ENCODE results near the gene GPALPP1. TPM values are rescaled to one million over a fixed set of nuclear protein-coding genes. Genes with fewer than 3 reads are reported as not detected.

The GPALPP1 gene
- polyA plus RNA-seq, 2 of the 4 experiments (the other 2 are of a cell fraction): 13.4 to 21.0 TPM

DNA sequence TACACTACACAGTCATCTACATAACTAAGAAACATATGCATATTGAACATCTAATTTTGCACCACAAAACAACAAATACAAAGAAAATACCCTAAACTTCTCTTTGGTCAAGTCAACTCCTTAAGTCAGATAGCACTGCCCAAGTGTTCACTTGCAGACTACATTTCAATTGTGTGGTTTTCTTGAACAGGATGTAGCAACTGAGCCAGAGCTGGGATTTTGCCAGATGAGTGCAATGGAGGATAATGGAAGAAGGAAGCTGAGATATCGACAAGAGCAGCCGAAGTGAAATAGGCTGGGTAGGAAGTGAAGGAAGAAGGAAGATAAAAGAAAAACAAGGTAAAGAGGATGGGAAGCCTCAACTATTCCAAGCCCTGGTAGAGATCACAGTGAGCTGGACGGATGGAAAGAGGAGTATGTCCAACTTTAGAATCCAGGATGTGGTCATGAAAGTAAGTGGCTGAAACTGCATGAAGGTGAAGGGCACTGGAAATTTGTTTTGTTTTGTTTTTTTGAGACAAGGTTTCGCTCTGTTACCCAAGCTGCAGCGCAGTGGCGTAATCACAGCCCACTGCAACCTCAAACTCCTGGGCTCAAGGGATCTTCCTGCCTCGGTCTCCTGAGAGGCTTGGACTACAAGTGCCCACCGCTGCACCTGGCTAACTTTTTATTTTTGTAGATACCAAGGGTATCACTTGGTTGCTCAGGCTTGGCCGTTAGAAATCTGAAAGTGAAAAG, 15.1 kb upstream of the GPALPP1 start:
- no peak for ATAC-seq
- no peak for DNase-seq (ENCODE audit: low read depth in 1 of 2, low spot score in 1 of 2)
- H3K4me3 ChIP-seq: no peak overlapping the region
- ChIA-PET POLR2A (interaction anchor here (0.8 kb wide), 1 partner anchor 1095 kb away, joined by 4 read pairs; the partner anchor contains the start of genes CCDC122 and LACC1), CTCF (interaction anchor here (0.8 to 1.9 kb wide), 7 partner anchors 10 to 491 kb away, joined by 3 to 7 read pairs (median 4); no protein-coding TSS in a partner anchor)
- no peaks in the 10 kb centered on the region for H3K9me3 ChIP-seq
- H3K4me2 ChIP-seq: no peak overlapping the region
- no peak overlapping the region for H3K27ac ChIP-seq
- TF ChIP-seq, protein P1, sequence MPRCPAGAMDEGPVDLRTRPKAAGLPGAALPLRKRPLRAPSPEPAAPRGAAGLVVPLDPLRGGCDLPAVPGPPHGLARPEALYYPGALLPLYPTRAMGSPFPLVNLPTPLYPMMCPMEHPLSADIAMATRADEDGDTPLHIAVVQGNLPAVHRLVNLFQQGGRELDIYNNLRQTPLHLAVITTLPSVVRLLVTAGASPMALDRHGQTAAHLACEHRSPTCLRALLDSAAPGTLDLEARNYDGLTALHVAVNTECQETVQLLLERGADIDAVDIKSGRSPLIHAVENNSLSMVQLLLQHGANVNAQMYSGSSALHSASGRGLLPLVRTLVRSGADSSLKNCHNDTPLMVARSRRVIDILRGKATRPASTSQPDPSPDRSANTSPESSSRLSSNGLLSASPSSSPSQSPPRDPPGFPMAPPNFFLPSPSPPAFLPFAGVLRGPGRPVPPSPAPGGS (IDR thresholded peaks at IDR 0.05): no peak
- no peak for TF ChIP-seq ESRRA (IDR thresholded peaks at IDR 0.05; ENCODE audit: borderline replicate concordance, low read length)
- no peak for TF ChIP-seq NPAS2 (CRISPR knock-in tag; IDR thresholded peaks at IDR 0.05; ENCODE audit: borderline replicate concordance)
- no peak for TF ChIP-seq PHF8 (IDR thresholded peaks at IDR 0.05; ENCODE audit: borderline replicate concordance, low read depth)
- no peak for TF ChIP-seq EHF (CRISPR knock-in tag; IDR thresholded peaks at IDR 0.05)
- no peak for TF ChIP-seq ZSCAN20 (CRISPR knock-in tag; IDR thresholded peaks at IDR 0.05)
- TF ChIP-seq POLR2A (IDR thresholded peaks at IDR 0.05; ENCODE audit: low read length): no peak
- no peak for TF ChIP-seq BHLHE40 (IDR thresholded peaks at IDR 0.05; ENCODE audit: low read depth, low read length)
- TF ChIP-seq, protein P2, sequence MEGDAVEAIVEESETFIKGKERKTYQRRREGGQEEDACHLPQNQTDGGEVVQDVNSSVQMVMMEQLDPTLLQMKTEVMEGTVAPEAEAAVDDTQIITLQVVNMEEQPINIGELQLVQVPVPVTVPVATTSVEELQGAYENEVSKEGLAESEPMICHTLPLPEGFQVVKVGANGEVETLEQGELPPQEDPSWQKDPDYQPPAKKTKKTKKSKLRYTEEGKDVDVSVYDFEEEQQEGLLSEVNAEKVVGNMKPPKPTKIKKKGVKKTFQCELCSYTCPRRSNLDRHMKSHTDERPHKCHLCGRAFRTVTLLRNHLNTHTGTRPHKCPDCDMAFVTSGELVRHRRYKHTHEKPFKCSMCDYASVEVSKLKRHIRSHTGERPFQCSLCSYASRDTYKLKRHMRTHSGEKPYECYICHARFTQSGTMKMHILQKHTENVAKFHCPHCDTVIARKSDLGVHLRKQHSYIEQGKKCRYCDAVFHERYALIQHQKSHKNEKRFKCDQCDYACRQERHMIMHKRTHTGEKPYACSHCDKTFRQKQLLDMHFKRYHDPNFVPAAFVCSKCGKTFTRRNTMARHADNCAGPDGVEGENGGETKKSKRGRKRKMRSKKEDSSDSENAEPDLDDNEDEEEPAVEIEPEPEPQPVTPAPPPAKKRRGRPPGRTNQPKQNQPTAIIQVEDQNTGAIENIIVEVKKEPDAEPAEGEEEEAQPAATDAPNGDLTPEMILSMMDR (IDR thresholded peaks at IDR 0.05): no peak
- TF ChIP-seq, protein P3, sequence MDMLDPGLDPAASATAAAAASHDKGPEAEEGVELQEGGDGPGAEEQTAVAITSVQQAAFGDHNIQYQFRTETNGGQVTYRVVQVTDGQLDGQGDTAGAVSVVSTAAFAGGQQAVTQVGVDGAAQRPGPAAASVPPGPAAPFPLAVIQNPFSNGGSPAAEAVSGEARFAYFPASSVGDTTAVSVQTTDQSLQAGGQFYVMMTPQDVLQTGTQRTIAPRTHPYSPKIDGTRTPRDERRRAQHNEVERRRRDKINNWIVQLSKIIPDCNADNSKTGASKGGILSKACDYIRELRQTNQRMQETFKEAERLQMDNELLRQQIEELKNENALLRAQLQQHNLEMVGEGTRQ (IDR thresholded peaks at IDR 0.05): no peak
- no peak for TF ChIP-seq KDM1A (IDR thresholded peaks at IDR 0.05; ENCODE audit: low read depth)
- no peak for TF ChIP-seq FOSL2 (IDR thresholded peaks at IDR 0.05)
- TF ChIP-seq FOSL2 (CRISPR knock-in tag; IDR thresholded peaks at IDR 0.05): no peak
- TF ChIP-seq KDM5A (IDR thresholded peaks at IDR 0.05): no peak
- no peak for TF ChIP-seq HEYL (CRISPR knock-in tag; IDR thresholded peaks at IDR 0.05)
- no peak for TF ChIP-seq RARB (CRISPR knock-in tag; IDR thresholded peaks at IDR 0.05)
- WGBS (ENCODE audit: missing lambda C conversion rate): 88% methylated on average over 9 of the region's 9 CpGs
- H3K4me1 ChIP-seq: peaks cover 13% of the 10 kb centered on the region
- FAIRE-seq: no peak

DNA sequence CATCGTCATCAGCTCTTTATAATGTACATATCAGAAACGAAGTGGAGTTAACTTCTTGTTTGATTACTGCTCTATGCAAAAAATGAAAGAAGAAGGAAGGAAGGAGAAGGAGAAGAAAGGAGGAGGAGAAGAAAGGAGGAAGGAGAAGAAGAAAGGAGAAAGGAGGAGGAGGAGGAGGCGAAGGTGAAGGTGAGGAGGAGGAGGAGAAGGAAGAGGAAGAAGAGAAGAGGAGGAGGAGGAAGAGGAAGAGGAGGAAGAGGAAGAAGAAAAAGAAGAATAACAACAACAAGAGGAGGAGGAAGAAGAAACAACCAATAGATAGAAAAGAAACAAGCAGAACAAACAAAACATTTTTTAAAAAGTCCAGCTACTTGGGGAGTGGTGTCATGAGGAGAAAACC, 13.1 kb upstream of the GPALPP1 start:
- CTCF ChIA-PET: no interaction called here
- FAIRE-seq (no peak), DNase-seq (ENCODE audit: low read depth in 1 of 2, low spot score in 1 of 2) (no peak), ATAC-seq (no peak)
- TF ChIP-seq, protein P4, sequence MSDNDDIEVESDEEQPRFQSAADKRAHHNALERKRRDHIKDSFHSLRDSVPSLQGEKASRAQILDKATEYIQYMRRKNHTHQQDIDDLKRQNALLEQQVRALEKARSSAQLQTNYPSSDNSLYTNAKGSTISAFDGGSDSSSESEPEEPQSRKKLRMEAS (IDR thresholded peaks at IDR 0.05): no peak
- no peak for TF ChIP-seq MAZ (IDR thresholded peaks at IDR 0.05; ENCODE audit: borderline replicate concordance, low read depth, low read length)
- TF ChIP-seq RCOR1 (IDR thresholded peaks at IDR 0.05; ENCODE audit: low read depth, low read length): no peak
- TF ChIP-seq KDM5A (IDR thresholded peaks at IDR 0.05): no peak
- no peak for TF ChIP-seq FOXS1 (CRISPR knock-in tag; IDR thresholded peaks at IDR 0.05)
- no peak for TF ChIP-seq HOXA7 (CRISPR knock-in tag; IDR thresholded peaks at IDR 0.05)
- no peak for TF ChIP-seq RNF2 (IDR thresholded peaks at IDR 0.05; ENCODE audit: borderline replicate concordance, low read depth)
- TF ChIP-seq SREBF2 (IDR thresholded peaks at IDR 0.05): no peak
- TF ChIP-seq, protein P5, sequence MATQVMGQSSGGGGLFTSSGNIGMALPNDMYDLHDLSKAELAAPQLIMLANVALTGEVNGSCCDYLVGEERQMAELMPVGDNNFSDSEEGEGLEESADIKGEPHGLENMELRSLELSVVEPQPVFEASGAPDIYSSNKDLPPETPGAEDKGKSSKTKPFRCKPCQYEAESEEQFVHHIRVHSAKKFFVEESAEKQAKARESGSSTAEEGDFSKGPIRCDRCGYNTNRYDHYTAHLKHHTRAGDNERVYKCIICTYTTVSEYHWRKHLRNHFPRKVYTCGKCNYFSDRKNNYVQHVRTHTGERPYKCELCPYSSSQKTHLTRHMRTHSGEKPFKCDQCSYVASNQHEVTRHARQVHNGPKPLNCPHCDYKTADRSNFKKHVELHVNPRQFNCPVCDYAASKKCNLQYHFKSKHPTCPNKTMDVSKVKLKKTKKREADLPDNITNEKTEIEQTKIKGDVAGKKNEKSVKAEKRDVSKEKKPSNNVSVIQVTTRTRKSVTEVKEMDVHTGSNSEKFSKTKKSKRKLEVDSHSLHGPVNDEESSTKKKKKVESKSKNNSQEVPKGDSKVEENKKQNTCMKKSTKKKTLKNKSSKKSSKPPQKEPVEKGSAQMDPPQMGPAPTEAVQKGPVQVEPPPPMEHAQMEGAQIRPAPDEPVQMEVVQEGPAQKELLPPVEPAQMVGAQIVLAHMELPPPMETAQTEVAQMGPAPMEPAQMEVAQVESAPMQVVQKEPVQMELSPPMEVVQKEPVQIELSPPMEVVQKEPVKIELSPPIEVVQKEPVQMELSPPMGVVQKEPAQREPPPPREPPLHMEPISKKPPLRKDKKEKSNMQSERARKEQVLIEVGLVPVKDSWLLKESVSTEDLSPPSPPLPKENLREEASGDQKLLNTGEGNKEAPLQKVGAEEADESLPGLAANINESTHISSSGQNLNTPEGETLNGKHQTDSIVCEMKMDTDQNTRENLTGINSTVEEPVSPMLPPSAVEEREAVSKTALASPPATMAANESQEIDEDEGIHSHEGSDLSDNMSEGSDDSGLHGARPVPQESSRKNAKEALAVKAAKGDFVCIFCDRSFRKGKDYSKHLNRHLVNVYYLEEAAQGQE (IDR thresholded peaks at IDR 0.05): no peak
- no peak for TF ChIP-seq HOXB13 (CRISPR knock-in tag; IDR thresholded peaks at IDR 0.05; ENCODE audit: low read depth)
- no peak for TF ChIP-seq RFX5 (IDR thresholded peaks at IDR 0.05)
- TF ChIP-seq, protein P6, sequence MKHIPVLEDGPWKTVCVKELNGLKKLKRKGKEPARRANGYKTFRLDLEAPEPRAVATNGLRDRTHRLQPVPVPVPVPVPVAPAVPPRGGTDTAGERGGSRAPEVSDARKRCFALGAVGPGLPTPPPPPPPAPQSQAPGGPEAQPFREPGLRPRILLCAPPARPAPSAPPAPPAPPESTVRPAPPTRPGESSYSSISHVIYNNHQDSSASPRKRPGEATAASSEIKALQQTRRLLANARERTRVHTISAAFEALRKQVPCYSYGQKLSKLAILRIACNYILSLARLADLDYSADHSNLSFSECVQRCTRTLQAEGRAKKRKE (CRISPR knock-in tag; IDR thresholded peaks at IDR 0.05; ENCODE audit: low read depth): no peak
- TF ChIP-seq JUN (IDR thresholded peaks at IDR 0.05): no peak
- no peak for TF ChIP-seq NR3C1 (IDR thresholded peaks at IDR 0.05)
- TF ChIP-seq, protein P3 (IDR thresholded peaks at IDR 0.05): no peak
- 86% methylated on average over 3 of the region's 3 CpGs for WGBS (ENCODE audit: missing lambda C conversion rate)
- Histone ChIP-seq H3K4me2 (no peak overlapping the region), H3K4me3 (no peak overlapping the region), H3K4me1 (peaks cover 8% of the 10 kb centered on the region), H3K9me3 (no peaks in the 10 kb centered on the region), H3K27ac (no peak overlapping the region)
- POLR2A ChIA-PET: interaction anchor here (0.6 kb wide), 1 partner anchor 493 kb away, joined by 3 read pairs; no protein-coding TSS in a partner anchor

Measured in A549 (cell line).